Testis (tissue), 2 donors: Measurements from ENCODE around the gene PPIG.

Experiments
- POLR2A ChIP-seq: fragments of 450-650 bp; IDR thresholded peaks from one replicate; pipeline ENCODE4 v1.6.1; 2017; ENCODE audit warnings: antibody characterized with exemption, mild to moderate bottlenecking, moderate library complexity
- TF ChIP-seq, protein P1 (sequence below), 3 experiments: fragments of 450-650 bp in 2 of 3; fragments of 200-600 bp in 1 of 3; sonication (generic) in 1 of 3; IDR thresholded peaks; one replicate each; pipeline ENCODE4 v1.5.1; 2016 to 2019; ENCODE audit warnings: antibody characterized with exemption in 3 of 3, mild to moderate bottlenecking in 2 of 3, moderate library complexity in 1 of 3

DNA sequence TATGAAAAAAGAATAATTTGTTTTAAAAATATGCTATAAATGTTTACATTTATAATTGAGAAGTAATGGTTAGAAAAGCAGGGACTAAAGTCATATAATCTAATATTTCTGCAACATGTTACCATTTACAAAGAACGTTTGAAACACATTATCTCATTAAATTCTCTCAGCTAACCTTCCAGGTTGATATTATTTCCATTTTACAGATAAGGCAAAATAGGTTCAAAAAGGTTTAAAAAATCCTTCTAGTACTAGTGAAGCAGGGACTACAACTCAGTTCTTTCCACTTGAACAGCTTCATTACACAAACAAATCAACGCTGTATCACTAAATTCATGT is 11.4 kb upstream of the PPIG start:
- TF ChIP-seq, protein P1, sequence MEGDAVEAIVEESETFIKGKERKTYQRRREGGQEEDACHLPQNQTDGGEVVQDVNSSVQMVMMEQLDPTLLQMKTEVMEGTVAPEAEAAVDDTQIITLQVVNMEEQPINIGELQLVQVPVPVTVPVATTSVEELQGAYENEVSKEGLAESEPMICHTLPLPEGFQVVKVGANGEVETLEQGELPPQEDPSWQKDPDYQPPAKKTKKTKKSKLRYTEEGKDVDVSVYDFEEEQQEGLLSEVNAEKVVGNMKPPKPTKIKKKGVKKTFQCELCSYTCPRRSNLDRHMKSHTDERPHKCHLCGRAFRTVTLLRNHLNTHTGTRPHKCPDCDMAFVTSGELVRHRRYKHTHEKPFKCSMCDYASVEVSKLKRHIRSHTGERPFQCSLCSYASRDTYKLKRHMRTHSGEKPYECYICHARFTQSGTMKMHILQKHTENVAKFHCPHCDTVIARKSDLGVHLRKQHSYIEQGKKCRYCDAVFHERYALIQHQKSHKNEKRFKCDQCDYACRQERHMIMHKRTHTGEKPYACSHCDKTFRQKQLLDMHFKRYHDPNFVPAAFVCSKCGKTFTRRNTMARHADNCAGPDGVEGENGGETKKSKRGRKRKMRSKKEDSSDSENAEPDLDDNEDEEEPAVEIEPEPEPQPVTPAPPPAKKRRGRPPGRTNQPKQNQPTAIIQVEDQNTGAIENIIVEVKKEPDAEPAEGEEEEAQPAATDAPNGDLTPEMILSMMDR (IDR thresholded peaks at IDR 0.05) = no peak
- no peak for TF ChIP-seq POLR2A
